ENCODE measurements around the gene DEFB118. TPM values are rescaled to one million over a fixed set of nuclear protein-coding genes. Genes with fewer than 3 reads are reported as not detected.

Gene DEFB118
- total and polyA plus RNA-seq, 10 of the 15 experiments (the other 5 are each of a cell fraction or from before 2014, with no cell fraction given), result not detected

DNA sequence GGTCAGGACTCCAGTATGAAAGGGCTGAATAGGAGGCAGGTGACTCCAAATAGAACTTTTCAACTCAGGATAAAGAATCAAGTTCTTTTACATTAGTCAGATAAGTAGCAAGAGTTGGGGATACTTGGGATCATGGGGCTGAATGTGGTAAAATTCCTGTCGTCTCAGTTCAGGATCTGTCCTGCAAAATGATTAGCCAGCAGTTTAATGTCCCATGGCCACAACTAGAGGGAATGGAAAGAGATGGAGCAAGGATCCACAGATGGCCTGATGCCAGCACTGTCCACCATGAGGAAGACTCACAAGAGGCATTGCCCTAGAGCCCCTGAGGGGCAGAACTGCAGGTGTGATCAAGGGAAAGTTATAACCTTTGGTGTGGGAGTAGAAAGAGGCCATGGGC is 35.5 kb downstream of the DEFB118 start:
- H3K36me3 ChIP-seq (ENCODE audit: control insufficient read depth in 2 of 2, insufficient read depth in 2 of 2, low read length in 1 of 2), result no peaks in the 10 kb centered on the region
- intact Hi-C loops (cut with micrococcal nuclease; ENCODE audit: unreplicated experiment) (no loop called here), in situ Hi-C loops (cut with MboI) (loop anchor here (5.0 kb wide), 1 partner anchor 52 kb away; no protein-coding TSS in a partner anchor)
- no peak overlapping the region for H3K27ac ChIP-seq (ENCODE audit: control insufficient read depth, insufficient read depth)
- ChIA-PET RAD21 (ENCODE audit: unreplicated experiment) (no interaction called here), SMC1A (ENCODE audit: uncharacterized antibody, unreplicated experiment) (no interaction called here), CTCF (no interaction called here), POLR2A (no interaction called here)
- no peak overlapping the region for H3K4me3 ChIP-seq
- DNase-seq (ENCODE audit: low read depth, low spot score) (no peak), FAIRE-seq (no peak), ATAC-seq (no peak)
- no peaks in the 10 kb centered on the region for H3K4me1 ChIP-seq (ENCODE audit: control insufficient read depth, insufficient read depth, low read length)
- no peaks in the 10 kb centered on the region for H4K20me1 ChIP-seq (ENCODE audit: control insufficient read depth, insufficient read depth)
- no TSS peak for BruUV-seq (replicated peaks)
- H3K4me2 ChIP-seq (ENCODE audit: control insufficient read depth, insufficient read depth), result no peak overlapping the region
- H3K79me2 ChIP-seq (ENCODE audit: control insufficient read depth, insufficient read depth, low read length), result no peaks in the 10 kb centered on the region
- 0% methylated on average over 1 of the region's 1 CpG for WGBS (ENCODE audit: insufficient coverage, insufficient replicate concordance, low lambda C conversion rate, missing lambda C conversion rate)
- TF ChIP-seq ATF7 (IDR thresholded peaks at IDR 0.05; ENCODE audit: low read depth), result no peak
- TF ChIP-seq MTA2 (IDR thresholded peaks at IDR 0.05; ENCODE audit: low read depth), result no peak
- no peak for TF ChIP-seq RFX5 (IDR thresholded peaks at IDR 0.05; ENCODE audit: low read depth, low read length)
- TF ChIP-seq HDGF (IDR thresholded peaks at IDR 0.05), result no peak
- no peak for TF ChIP-seq EZH2 (IDR thresholded peaks at IDR 0.05; ENCODE audit: borderline replicate concordance, control insufficient read depth, low read depth, low read length)
- no peak for TF ChIP-seq BRCA1 (IDR thresholded peaks at IDR 0.05; ENCODE audit: low read depth, low read length)
- TF ChIP-seq ZNF217 (IDR thresholded peaks at IDR 0.05), result no peak
- TF ChIP-seq EGR1 (IDR thresholded peaks at IDR 0.05; ENCODE audit: borderline replicate concordance in 1 of 2, low read depth in 2 of 2, low read length in 2 of 2), result no peak
- TF ChIP-seq MEF2A (IDR thresholded peaks at IDR 0.05; ENCODE audit: insufficient read depth, low read depth, low read length), result no peak
- no peak for TF ChIP-seq NR2C1 (IDR thresholded peaks at IDR 0.05)
- no peak for TF ChIP-seq GABPA (IDR thresholded peaks at IDR 0.05; ENCODE audit: low read depth)
- TF ChIP-seq PAX5 (IDR thresholded peaks at IDR 0.05; ENCODE audit: borderline replicate concordance, low read depth, low read length), result no peak
- H3K9me3 ChIP-seq (replicated peaks; ENCODE audit: control insufficient read depth, insufficient read depth, low read length), result no peaks in the 10 kb centered on the region
- no peak overlapping the region for H3K9ac ChIP-seq (ENCODE audit: control insufficient read depth, insufficient read depth, low read length)
- no peaks in the 10 kb centered on the region for H3K27me3 ChIP-seq (replicated peaks in 1 of 2; ENCODE audit: control insufficient read depth in 2 of 2, insufficient read depth in 2 of 2, low read length in 1 of 2)
- no peak overlapping the region for H2AFZ ChIP-seq (ENCODE audit: control insufficient read depth, low read depth, low read length)

Measured in GM12878 (cell line).